Activated naive CD8-positive, alpha-beta T cell (primary cell): ENCODE data around the gene MB.
A peak's percentile ranks its signal among the peaks of the same experiment; 100 is the strongest.
"Not testable (repeated sequence)": the region's sequence is repeated elsewhere in the genome, so short reads cannot be mapped to it uniquely, and the experiment has no call there.

Experiments used
- H3K27ac Mint-ChIP-seq: one replicate; pipeline ENCODE4 v1.8.0; 2021; ENCODE audit warnings: mixed read lengths
- H3K27me3 Mint-ChIP-seq: one replicate; pipeline ENCODE4 v1.8.0; 2021; ENCODE audit warnings: mixed read lengths
- H3K36me3 Mint-ChIP-seq: one replicate; pipeline ENCODE4 v1.8.0; 2021; ENCODE audit warnings: mixed read lengths
- H3K4me1 Mint-ChIP-seq: one replicate; pipeline ENCODE4 v1.8.0; 2021; ENCODE audit warnings: low read depth, mixed read lengths
- H3K4me3 Mint-ChIP-seq: one replicate; pipeline ENCODE4 v1.8.0; 2021; ENCODE audit warnings: mild to moderate bottlenecking, mixed read lengths
- H3K9me3 Mint-ChIP-seq: one replicate; pipeline ENCODE4 v1.8.0; 2021; ENCODE audit warnings: low read depth, mixed read lengths

Gene MB

GRCh38 chr22:35629406-35630216 is 12.5 kb upstream of the MB start:
- Mint-ChIP-seq H3K9me3 (no peaks in the 10 kb centered on the region), H3K36me3 (no peaks in the 10 kb centered on the region)

GRCh38 chr22:35628732-35629131 is 11.6 kb upstream of the MB start:
- peaks cover 35% of the 10 kb centered on the region for H3K4me1 Mint-ChIP-seq
- no peak overlapping the region for H3K4me3 Mint-ChIP-seq
- no peaks in the 10 kb centered on the region for H3K9me3 Mint-ChIP-seq
- H3K36me3 Mint-ChIP-seq, result no peaks in the 10 kb centered on the region
- H3K27me3 Mint-ChIP-seq, result peaks cover 6% of the 10 kb centered on the region
- H3K27ac Mint-ChIP-seq, result no peak overlapping the region

More at GRCh38 chr22:35629406-35630216, 12.5 kb upstream of the MB start:
- H3K27ac Mint-ChIP-seq, result peak overlapping the region; percentile 80
- peaks cover 36% of the 10 kb centered on the region for H3K4me1 Mint-ChIP-seq
- peak overlapping the region; percentile 63 for H3K4me3 Mint-ChIP-seq
- peaks cover 3% of the 10 kb centered on the region for H3K27me3 Mint-ChIP-seq

GRCh38 chr22:35627267-35628041 is 10.3 kb upstream of the MB start:
- peak overlapping the region; percentile 13 for H3K27ac Mint-ChIP-seq
- H3K9me3 Mint-ChIP-seq, result no peaks in the 10 kb centered on the region
- no peaks in the 10 kb centered on the region for H3K36me3 Mint-ChIP-seq
- peak overlapping the region; percentile 53 for H3K4me3 Mint-ChIP-seq
- H3K27me3 Mint-ChIP-seq, result peaks cover 6% of the 10 kb centered on the region
- peaks cover 29% of the 10 kb centered on the region for H3K4me1 Mint-ChIP-seq

- no peak overlapping the region for H3K27ac Mint-ChIP-seq
- peaks cover 6% of the 10 kb centered on the region for H3K27me3 Mint-ChIP-seq
- no peak overlapping the region for H3K4me3 Mint-ChIP-seq
- H3K36me3 Mint-ChIP-seq, result no peaks in the 10 kb centered on the region
- peaks cover 26% of the 10 kb centered on the region for H3K4me1 Mint-ChIP-seq
- H3K9me3 Mint-ChIP-seq, result no peaks in the 10 kb centered on the region
Observed at GRCh38 chr22:35625763-35626432, 8.8 kb upstream of the MB start.

- Mint-ChIP-seq H3K4me3 (no peak overlapping the region), H3K27ac (no peak overlapping the region), H3K27me3 (peaks cover 6% of the 10 kb centered on the region), H3K36me3 (no peaks in the 10 kb centered on the region), H3K9me3 (no peaks in the 10 kb centered on the region), H3K4me1 (peaks cover 19% of the 10 kb centered on the region)
Observed at GRCh38 chr22:35624547-35624946, 7.4 kb upstream of the MB start.

- not testable (repeated sequence) for H3K27me3 Mint-ChIP-seq, H3K9me3 Mint-ChIP-seq, H3K36me3 Mint-ChIP-seq, H3K27ac Mint-ChIP-seq, H3K4me3 Mint-ChIP-seq
- peaks cover 15% of the 10 kb centered on the region for H3K4me1 Mint-ChIP-seq
Observed at GRCh38 chr22:35623885-35624284, 6.8 kb upstream of the MB start.

GRCh38 chr22:35622191-35622913 is 5.2 kb upstream of the MB start:
- Mint-ChIP-seq H3K36me3 (no peaks in the 10 kb centered on the region), H3K9me3 (no peaks in the 10 kb centered on the region), H3K4me3 (no peak overlapping the region), H3K4me1 (peaks cover 7% of the 10 kb centered on the region), H3K27ac (no peak overlapping the region), H3K27me3 (peaks cover 6% of the 10 kb centered on the region)

- no peak overlapping the region for H3K27ac Mint-ChIP-seq
- H3K36me3 Mint-ChIP-seq, result no peaks in the 10 kb centered on the region
- peaks cover 6% of the 10 kb centered on the region for H3K27me3 Mint-ChIP-seq
- H3K9me3 Mint-ChIP-seq, result no peaks in the 10 kb centered on the region
- no peak overlapping the region for H3K4me3 Mint-ChIP-seq
- peaks cover 7% of the 10 kb centered on the region for H3K4me1 Mint-ChIP-seq
Observed at GRCh38 chr22:35621451-35621850, 4.3 kb upstream of the MB start.

GRCh38 chr22:35620624-35621251 is 3.6 kb upstream of the MB start:
- Mint-ChIP-seq H3K9me3 (no peaks in the 10 kb centered on the region), H3K4me1 (peaks cover 14% of the 10 kb centered on the region), H3K36me3 (no peaks in the 10 kb centered on the region), H3K27me3 (peaks cover 6% of the 10 kb centered on the region), H3K4me3 (no peak overlapping the region), H3K27ac (no peak overlapping the region)

GRCh38 chr22:35619336-35620094 is 2.4 kb upstream of the MB start:
- no peak overlapping the region for H3K27ac Mint-ChIP-seq
- no peaks in the 10 kb centered on the region for H3K9me3 Mint-ChIP-seq
- H3K36me3 Mint-ChIP-seq, result no peaks in the 10 kb centered on the region
- H3K4me1 Mint-ChIP-seq, result peaks cover 16% of the 10 kb centered on the region
- peaks cover 1% of the 10 kb centered on the region for H3K27me3 Mint-ChIP-seq
- no peak overlapping the region for H3K4me3 Mint-ChIP-seq

- H3K27me3 Mint-ChIP-seq, result no peaks in the 10 kb centered on the region
- no peaks in the 10 kb centered on the region for H3K9me3 Mint-ChIP-seq
- H3K4me3 Mint-ChIP-seq, result no peak overlapping the region
- no peaks in the 10 kb centered on the region for H3K36me3 Mint-ChIP-seq
- no peak overlapping the region for H3K27ac Mint-ChIP-seq
- peaks cover 16% of the 10 kb centered on the region for H3K4me1 Mint-ChIP-seq
Observed at GRCh38 chr22:35618427-35619223, 1.5 kb upstream of the MB start.

GRCh38 chr22:35616043-35616442 is 1.1 kb downstream of the MB start:
- H3K4me1 Mint-ChIP-seq, result peaks cover 15% of the 10 kb centered on the region
- no peak overlapping the region for H3K4me3 Mint-ChIP-seq
- no peaks in the 10 kb centered on the region for H3K36me3 Mint-ChIP-seq
- H3K27ac Mint-ChIP-seq, result no peak overlapping the region
- no peaks in the 10 kb centered on the region for H3K9me3 Mint-ChIP-seq
- no peaks in the 10 kb centered on the region for H3K27me3 Mint-ChIP-seq

GRCh38 chr22:35615156-35615555 is 2.0 kb downstream of the MB start:
- Mint-ChIP-seq H3K9me3 (no peaks in the 10 kb centered on the region), H3K27ac (no peak overlapping the region), H3K4me3 (no peak overlapping the region), H3K27me3 (no peaks in the 10 kb centered on the region), H3K36me3 (no peaks in the 10 kb centered on the region), H3K4me1 (peaks cover 15% of the 10 kb centered on the region)
